Astrocyte of the cerebellum (primary cell): ENCODE measurements around the gene SIGLEC11.

Experiments used
- DNase-seq: peaks from one replicate; pipeline ENCODE4 v3.0.0-alpha.2; 2011; ENCODE audit warnings: low read depth
- H3K4me3 ChIP-seq: 2 replicates; pipeline ENCODE4 v1.5.1; 2011; ENCODE audit warnings: mild to moderate bottlenecking, low read depth, low read length, moderate library complexity
- in situ Hi-C: cut with HindIII; loops from 2 replicates; pipeline ENCODE4 v1.10.0; 2017; ENCODE audit warnings: low sequenced_read_pairs
- TF ChIP-seq, protein P1 (sequence below): IDR thresholded peaks from 2 replicates; pipeline ENCODE4 v1.5.1; 2012; ENCODE audit warnings: low read length, low read depth, moderate library complexity, mild to moderate bottlenecking; ENCODE audit errors: missing control alignments

The SIGLEC11 gene

DNA sequence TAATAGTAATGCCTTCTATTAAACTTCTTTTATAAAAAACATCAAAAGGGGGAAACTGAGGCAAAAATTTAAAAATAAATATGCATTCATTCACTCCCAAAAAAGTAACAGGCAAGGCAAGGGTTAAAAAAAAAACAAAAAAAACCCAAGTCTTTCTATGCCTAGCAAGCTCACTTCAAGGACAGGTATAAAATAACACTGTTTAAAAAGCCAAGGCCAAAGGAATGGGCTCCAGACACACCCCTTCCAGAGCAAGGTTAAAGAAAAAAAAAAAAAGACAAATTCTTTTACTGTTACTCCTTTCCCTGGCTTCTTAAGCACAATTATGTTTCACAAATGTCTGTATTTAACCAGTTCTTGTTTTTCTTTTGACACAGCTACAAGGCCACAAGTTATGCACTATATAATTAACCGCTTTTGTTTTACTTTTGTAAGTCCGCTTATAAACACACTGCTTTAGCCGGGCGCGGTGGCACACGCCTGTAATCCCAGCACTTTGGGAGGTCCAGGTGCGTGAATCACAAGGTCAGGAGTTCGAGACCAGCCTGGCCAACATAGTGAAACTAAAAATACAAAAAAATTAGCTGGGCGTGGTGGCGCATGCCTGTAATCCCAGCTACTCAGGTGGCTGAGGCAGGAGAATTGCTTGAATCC lies 3.6 kb downstream of the SIGLEC11 start:
- H3K4me3 ChIP-seq: no peak overlapping the region
- no peak for DNase-seq
- in situ Hi-C loops: no loop called here
- TF ChIP-seq, protein P1, sequence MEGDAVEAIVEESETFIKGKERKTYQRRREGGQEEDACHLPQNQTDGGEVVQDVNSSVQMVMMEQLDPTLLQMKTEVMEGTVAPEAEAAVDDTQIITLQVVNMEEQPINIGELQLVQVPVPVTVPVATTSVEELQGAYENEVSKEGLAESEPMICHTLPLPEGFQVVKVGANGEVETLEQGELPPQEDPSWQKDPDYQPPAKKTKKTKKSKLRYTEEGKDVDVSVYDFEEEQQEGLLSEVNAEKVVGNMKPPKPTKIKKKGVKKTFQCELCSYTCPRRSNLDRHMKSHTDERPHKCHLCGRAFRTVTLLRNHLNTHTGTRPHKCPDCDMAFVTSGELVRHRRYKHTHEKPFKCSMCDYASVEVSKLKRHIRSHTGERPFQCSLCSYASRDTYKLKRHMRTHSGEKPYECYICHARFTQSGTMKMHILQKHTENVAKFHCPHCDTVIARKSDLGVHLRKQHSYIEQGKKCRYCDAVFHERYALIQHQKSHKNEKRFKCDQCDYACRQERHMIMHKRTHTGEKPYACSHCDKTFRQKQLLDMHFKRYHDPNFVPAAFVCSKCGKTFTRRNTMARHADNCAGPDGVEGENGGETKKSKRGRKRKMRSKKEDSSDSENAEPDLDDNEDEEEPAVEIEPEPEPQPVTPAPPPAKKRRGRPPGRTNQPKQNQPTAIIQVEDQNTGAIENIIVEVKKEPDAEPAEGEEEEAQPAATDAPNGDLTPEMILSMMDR: no peak

DNA sequence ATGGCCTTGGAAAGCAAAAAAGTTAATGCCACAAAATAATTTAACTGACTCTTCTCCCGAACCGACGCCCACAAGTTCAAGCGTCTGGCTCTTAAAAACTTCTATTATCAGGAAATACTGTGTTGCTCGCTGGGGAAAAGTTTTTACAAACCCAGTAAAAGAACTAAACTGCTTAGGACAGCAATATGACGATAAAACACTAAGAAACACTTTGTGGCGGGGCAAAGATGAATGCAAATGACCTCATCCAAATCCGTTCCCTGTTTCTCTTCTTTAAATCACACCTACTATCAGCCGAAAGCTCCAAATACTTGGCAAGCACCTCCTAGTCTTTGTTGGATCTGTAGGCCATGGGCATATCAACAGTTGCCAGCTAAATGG lies 4.9 kb downstream of the SIGLEC11 start:
- in situ Hi-C loops: no loop called here
- TF ChIP-seq, protein P1: no peak
- DNase-seq: no peak
- H3K4me3 ChIP-seq: no peak overlapping the region

DNA sequence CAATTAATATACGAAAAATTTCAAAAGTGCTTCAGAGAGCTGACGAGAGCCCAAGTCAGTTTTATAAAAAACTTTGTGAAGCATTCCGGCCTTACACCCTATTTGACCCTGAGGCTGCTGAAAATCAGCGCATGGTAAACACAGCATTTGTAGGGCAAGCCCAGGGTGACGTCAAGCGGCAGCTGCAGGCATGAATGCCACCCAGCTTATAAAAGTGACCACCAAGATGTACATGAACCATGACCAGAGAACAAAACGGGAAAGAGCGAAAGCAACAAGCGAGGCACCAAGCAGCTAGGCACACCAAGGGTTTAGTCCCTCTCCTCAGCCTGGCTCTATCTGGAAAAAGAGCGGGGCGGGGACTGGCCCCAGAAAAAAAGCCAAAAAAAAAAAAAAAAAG lies 6.0 kb downstream of the SIGLEC11 start:
- no peak for DNase-seq
- no peak overlapping the region for H3K4me3 ChIP-seq
- TF ChIP-seq, protein P1: no peak
- in situ Hi-C loops: no loop called here

DNA sequence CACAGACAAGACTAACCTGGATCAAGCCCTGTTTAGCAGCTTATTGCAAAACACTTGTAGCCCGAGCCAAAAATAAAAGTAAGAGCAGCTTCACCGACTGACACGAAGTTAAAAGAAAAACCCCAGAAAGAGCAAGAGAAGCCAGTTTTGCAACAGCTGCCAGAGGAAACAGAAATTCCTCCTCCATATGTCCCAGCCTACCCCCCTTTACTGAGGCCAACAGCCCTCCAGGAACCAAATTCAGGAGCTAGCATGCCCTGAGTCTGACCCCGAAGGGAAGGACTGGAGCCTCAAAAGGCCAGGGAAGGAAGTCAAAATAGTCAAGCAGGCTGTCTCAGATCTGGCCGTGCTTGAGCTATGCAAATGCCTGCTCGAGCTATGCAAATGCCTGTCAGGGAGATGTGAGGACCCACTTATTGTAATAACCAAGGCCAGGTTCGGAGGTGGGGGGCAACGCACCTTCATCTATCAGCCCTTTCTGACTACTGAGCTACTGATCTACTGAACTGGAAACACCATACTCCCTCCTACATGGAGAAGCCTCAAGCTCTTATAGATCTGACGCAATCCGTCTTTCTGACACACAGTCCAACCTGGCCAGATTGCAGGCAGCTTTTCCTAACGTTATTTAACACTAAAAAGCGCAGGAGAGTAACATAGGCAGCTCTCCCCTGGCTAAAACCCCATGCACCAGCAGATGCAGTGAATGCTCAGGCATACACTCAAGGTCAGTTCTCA lies 6.7 kb downstream of the SIGLEC11 start:
- TF ChIP-seq, protein P1: no peak
- in situ Hi-C loops: no loop called here

DNA sequence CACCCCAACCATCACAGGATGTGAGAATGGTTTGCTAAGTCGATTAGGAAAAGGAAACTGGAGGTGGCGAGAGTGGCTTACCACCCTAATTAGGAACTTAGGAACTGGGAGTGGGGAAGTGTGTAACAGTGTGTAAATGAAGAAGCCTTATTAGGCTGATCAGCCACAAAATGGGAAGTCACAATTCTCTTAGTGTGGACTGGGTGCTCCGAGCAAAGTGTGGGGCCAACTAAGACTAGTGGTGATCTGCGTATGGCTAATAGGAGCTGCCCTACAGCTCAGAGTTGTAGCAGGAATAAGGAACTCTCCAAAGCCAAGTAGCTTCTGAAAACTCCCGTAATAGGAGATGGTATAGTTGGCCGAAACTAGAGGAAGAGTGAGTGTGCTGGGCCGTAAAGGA lies 7.6 kb downstream of the SIGLEC11 start:
- no peak for DNase-seq
- in situ Hi-C loops: no loop called here
- H3K4me3 ChIP-seq: no peak overlapping the region
- TF ChIP-seq, protein P1: no peak

More for the DNA sequence above, 6.7 kb downstream of the SIGLEC11 start:
- no peak for DNase-seq
- no peak overlapping the region for H3K4me3 ChIP-seq

DNA sequence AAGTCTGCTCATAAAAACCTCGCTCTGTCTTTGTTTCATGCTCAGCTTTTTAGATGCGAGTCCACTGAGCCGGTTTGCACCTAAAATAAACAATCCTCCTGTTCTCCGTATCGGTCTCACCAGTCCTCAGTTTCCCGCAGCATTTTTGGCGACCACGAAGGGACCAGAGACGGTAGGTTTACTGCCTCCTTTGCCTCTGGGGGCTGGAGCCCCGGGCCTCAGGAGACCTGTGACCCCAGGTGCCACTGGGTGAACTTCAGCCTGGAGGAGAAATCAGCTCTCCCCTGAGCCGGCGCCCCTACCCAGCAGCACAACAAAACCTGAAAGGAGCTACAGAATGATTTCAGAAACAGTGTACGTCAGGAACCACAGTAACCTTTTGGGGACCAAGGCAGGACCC lies 8.1 kb downstream of the SIGLEC11 start:
- TF ChIP-seq, protein P1: no peak
- H3K4me3 ChIP-seq: no peak overlapping the region
- in situ Hi-C loops: no loop called here
- no peak for DNase-seq
